CD4-positive, alpha-beta T cell treated with Interleukin-1 beta for 1 hour (primary cell): ENCODE results near the gene HNRNPUL1.
"Not testable (repeated sequence)": the region's sequence is repeated elsewhere in the genome, so short reads cannot be mapped to it uniquely, and the experiment has no call there.

Source experiments
- DNase-seq, 2 donors: peaks; one replicate each; pipeline ENCODE4 v3.0.0-alpha.2; 2020 to 2022

The HNRNPUL1 gene

DNA sequence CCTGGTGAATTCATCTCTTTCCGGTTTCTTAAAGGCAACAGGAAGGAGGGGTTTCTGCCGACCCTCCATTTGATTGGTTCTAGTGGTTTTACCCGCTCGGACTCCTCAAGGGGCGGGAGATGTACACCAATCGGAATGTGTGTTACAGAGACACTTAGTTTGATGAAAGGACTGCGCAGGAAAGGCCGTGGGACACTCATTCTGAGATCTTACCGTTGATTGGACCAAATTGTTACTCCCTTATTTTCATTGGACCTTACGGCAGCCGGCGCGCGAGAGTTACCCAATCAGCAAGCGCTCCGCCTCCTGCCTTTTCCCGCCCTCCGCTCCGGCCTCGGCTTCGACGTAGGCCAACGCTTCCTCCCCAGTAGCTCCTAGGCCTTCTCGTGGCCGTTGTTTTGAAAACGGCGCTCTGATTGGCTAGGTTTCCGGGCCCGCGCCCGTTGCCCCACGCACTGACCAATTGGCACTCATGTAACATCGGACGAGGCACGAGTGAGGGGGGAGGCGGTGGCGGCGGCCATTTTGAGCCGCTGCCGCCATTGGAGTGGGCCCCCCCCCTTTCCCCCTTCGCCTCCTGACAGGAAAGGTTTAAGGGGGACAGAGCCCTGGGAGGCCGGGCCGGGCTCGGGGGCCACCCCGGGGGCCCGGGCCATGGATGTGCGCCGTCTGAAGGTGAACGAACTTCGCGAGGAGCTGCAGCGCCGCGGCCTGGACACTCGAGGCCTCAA is at the start of gene HNRNPUL1:
Gene HNRNPUL1 (plus strand): TSS at position 523 of the 731 bp plus-strand sequence. CDS start 132 bp downstream, at position 655.
- DNase-seq = peak; percentile 99 to 100

DNA sequence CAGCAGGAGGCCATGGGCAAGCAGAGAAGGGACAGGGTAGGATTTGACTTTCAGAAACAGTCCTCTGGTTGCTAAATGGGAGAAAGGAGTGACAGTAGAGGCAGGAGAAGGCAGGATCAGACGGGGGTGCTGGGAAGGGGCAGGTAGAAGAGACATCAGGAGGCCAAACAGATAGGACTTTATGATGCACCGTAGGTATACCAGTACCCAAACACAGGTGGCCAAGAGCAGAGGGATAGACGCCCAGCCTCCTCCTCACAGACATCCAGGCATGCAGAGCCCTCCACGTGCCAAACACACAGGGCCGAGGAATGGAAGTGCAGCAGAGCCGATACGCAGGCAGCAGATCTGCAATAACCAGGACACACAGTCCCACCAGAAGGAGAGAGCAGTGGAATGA is 46.4 kb upstream of the HNRNPUL1 start:
- DNase-seq = no peak

- DNase-seq = no peak
These were observed 45.9 kb upstream of the HNRNPUL1 start for GRCh38 chr19:41218249-41218614.

GRCh38 chr19:41218615-41219507 is 45.3 kb upstream of the HNRNPUL1 start, which contains the start of gene AXL:
AXL (plus strand) TSS chr19:41219223; CDS start chr19:41219393, 170 bp downstream.
- DNase-seq = no peak

GRCh38 chr19:41219924-41220567 is 44.1 kb upstream of the HNRNPUL1 start:
- no peak for DNase-seq

DNA sequence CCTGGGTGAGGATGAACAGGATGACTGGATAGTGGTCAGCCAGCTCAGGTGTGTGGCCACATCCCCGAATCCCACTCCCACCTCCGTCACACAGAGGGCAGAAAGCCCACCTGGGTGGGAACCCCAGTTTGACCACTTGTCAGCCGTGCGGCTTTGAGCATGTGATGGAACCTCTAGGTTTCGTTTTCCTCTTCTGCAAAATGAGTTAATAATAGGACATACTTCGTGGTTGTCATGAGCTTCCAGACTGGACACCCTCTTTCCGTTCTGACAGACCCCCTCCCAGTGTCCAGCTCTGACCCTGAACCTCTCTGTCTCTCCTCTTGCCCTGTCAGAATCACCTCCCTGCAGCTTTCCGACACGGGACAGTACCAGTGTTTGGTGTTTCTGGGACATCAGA is 43.4 kb upstream of the HNRNPUL1 start:
- no peak for DNase-seq

DNA sequence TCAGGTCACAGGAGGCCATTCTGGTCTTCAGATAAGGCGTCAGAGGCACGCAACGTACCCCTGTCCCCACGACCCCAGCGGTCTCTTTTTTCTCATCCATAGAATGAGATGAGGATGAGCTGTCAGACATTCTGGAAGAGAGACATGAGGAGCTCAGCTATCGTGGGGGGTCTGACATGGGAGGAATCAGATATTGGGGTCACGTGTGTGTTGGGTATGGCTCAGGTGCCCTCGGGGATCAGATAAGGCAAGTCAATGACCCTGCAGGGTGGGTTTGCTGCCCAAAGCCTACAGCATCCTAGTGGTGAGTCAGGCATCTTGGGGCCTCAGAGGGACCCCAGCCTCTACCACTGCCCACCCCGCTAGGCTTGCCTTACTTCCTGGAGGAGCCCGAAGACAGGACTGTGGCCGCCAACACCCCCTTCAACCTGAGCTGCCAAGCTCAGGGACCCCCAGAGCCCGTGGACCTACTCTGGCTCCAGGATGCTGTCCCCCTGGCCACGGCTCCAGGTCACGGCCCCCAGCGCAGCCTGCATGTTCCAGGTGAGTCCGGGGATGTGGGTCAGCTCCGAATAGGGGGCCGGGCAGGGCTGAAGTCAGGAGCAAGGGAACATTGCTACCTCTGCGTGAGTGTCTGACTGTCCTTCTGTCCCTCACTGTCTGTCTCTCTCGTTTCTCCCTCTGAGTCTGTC is 42.5 kb upstream of the HNRNPUL1 start:
- no peak for DNase-seq

- DNase-seq = no peak
These were observed 41.9 kb upstream of the HNRNPUL1 start for GRCh38 chr19:41222240-41222639.

- DNase-seq = no peak
These were observed 40.5 kb upstream of the HNRNPUL1 start for GRCh38 chr19:41223431-41224234.

DNA sequence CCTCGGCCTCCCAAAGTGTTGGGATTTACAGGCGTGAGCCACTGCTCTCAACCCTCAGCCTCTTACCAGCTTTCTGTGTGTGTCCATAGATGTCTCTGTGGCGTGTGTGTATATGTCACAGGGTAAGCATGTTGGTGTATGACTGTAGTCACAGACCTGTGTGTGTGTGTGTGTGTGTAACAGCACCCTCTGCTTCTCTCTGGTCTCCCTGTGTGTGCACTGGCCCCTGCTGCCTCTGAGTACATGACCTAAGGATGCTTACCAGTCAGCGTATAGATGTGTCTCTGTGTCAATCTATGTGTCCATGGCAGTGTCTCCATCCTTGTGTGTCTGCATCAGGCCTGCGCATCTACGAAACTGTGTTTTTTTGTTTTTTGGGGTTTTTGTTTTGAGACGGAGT is 39.5 kb upstream of the HNRNPUL1 start:
- no peak for DNase-seq

- DNase-seq = peak in 1 of 2 donors; percentile 39
These were observed 38.7 kb upstream of the HNRNPUL1 start for GRCh38 chr19:41225238-41226052.

DNA sequence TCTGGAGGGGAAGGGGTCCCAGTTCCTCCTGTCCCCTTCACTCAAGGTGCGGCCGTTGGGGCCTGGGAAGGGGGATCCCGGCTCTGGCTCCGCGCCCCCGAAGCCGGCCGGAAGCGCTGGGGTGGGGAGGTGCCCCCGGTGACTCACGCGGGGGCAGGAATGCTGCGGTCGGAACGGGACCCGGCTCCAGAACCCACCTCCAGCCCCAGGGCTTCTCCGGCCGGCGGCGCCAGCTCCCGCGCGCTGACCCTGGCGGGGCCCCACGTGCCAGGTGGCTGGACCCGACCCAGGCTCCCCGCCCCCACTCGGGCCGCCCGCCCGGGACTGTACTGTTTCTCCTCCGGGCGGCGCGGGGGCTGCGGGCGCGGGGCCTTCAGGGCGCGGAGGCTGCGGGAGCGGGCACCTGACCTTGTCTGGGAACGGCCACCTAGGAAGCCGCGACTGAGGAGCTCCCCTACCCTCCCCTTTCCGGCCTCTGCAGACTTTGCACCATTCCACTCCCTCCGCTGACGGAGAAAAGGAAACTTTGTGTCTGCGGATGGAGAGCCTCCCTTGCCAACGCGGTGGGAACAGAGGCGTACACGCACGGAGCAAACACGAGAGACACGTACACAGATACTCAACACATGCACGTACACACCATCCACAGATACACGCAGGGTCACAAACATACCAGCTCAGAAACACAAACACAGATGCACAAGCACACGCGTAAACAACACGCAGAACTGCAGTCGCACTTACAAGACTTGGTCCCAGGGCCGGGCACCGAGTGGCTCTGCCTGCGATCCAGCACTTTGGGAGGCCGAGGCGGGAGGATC is 37.9 kb upstream of the HNRNPUL1 start:
- peak; percentile 10 to 19 for DNase-seq

GRCh38 chr19:41226874-41227390 is 37.2 kb upstream of the HNRNPUL1 start:
- DNase-seq = no peak

DNA sequence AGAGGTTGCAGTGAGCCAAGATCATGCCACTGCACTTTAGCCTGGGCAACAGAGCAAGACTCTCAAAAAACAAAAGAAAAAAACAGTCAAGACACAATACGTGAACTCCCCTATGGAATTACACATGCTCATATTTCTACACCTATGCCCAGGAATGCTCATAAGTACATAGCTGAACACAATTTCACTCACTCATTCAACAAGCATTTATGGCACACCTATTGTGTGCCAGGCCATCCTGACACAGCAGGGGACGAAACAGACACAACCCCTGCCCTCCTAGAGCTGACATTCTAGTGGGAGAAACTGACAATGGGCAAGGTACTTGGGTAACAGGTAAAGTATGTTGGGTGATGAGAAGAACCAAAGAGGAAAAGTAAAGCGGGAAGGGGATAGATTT is 35.7 kb upstream of the HNRNPUL1 start:
- DNase-seq = no peak

DNA sequence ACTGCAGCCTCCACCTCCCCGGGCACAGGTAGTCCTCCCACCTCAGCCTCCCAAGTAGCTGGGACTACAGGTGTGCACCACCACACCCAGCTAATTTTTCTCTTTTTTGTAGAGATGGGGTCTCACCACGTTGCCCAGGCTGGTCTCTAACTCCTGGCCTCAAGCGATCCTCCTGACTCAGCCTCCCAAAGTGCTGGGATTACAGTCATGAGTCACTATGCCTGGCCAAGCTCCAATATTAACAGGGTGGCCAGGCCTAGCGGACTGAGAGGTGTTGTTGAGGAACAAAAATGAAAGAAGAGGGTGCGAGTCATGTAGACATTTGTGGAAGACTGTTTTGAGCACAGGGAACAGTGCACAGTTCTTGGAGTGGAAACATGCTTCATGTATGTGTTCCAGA is 34.8 kb upstream of the HNRNPUL1 start:
- not testable (repeated sequence) for DNase-seq

- DNase-seq = no peak
These were observed 33.9 kb upstream of the HNRNPUL1 start for GRCh38 chr19:41230067-41230857.

- no peak for DNase-seq
These were observed 31.5 kb upstream of the HNRNPUL1 start for GRCh38 chr19:41232686-41233085.

DNA sequence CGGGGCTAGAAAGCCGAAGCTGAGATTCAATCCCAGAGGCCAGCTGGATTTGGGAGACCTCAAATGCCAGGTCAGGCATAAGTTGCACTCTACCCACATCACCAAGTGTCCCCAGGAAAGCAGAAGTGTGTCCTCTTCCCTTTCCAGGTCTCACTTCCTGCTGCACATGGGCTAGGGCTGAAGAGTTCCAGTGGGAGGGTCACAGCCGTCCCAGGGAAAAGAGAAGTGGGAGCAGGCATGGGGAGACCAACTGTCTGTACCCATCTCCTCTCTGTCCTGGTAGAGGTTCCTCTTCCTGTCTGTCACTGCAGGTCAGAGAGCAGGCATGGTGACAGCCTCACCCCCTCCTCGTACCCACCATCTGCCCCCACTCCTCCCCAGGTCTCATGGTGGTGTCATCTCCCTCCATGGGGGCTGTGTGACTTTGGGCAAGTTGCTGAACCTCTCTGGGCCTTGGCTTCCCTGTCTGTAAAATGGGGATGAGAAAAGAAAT is 30.4 kb upstream of the HNRNPUL1 start:
- DNase-seq = peak; percentile 9 to 46
